ENCODE results near the gene CCDC9B. TPM values are rescaled to one million over a fixed set of nuclear protein-coding genes. Genes with fewer than 3 reads are reported as not detected.

CCDC9B gene
- total RNA-seq, 1 donor from 2014 or later = 58.0 TPM

GRCh38 chr15:40282147-40282868, 58.4 kb downstream of the CCDC9B start:
- peaks cover 17% of the 10 kb centered on the region for H3K27me3 Mint-ChIP-seq (ENCODE audit: low read depth)
- H3K27ac Mint-ChIP-seq (ENCODE audit: unreplicated experiment) = no peak overlapping the region
- DNase-seq (ENCODE audit: low spot score) = no peak
- H3K4me3 Mint-ChIP-seq (ENCODE audit: unreplicated experiment) = peak overlapping the region; percentile 62
- H3K9me3 Mint-ChIP-seq (ENCODE audit: low read depth) = no peaks in the 10 kb centered on the region
- TF ChIP-seq CTCF (IDR thresholded peaks at IDR 0.05) = peak; percentile 77
- no peaks in the 10 kb centered on the region for H3K36me3 Mint-ChIP-seq (ENCODE audit: low read depth)
- H3K4me1 Mint-ChIP-seq (ENCODE audit: low read depth) = peaks cover 10% of the 10 kb centered on the region

- Mint-ChIP-seq H3K27ac (ENCODE audit: unreplicated experiment) (no peak overlapping the region), H3K4me3 (ENCODE audit: unreplicated experiment) (no peak overlapping the region), H3K27me3 (ENCODE audit: low read depth) (peaks cover 17% of the 10 kb centered on the region), H3K9me3 (ENCODE audit: low read depth) (no peaks in the 10 kb centered on the region), H3K36me3 (ENCODE audit: low read depth) (no peaks in the 10 kb centered on the region), H3K4me1 (ENCODE audit: low read depth) (peaks cover 10% of the 10 kb centered on the region)
- no peak for TF ChIP-seq CTCF (IDR thresholded peaks at IDR 0.05)
- no peak for DNase-seq (ENCODE audit: low spot score)
Observed at GRCh38 chr15:40281801-40282146, 59.0 kb downstream of the CCDC9B start.

Other genes with a start within 250 kb of the CCDC9B start
- 15.1 to 40.9 TPM (median 17.9 TPM) in 3 replicates for gene BMF, start 232.1 kb downstream of the CCDC9B start, total RNA-seq
- 6.7 to 9.6 TPM (median 7.4 TPM) in 3 replicates for gene BUB1B, start 179.9 kb downstream of the CCDC9B start, total RNA-seq
- gene PAK6, start 101.9 kb downstream of the CCDC9B start, total RNA-seq = 0.37 to 0.41 TPM in 2 of 3 replicates, not detected in the other
- gene ANKRD63, start 57.9 kb downstream of the CCDC9B start, total RNA-seq = 0.25 to 1.1 TPM in 2 of 3 replicates, not detected in the other
- gene PLCB2, start 33.0 kb downstream of the CCDC9B start, total RNA-seq = 1.4 to 3.4 TPM (median 2.8 TPM) in 3 replicates
- gene INAFM2, start 17.2 kb downstream of the CCDC9B start, total RNA-seq = 68.8 to 128 TPM (median 80.6 TPM) in 3 replicates
- gene PHGR1, start 10.1 kb upstream of the CCDC9B start, total RNA-seq = not detected in 3 replicates
- 1.3 to 2.2 TPM (median 1.4 TPM) in 3 replicates for gene DISP2, start 17.3 kb upstream of the CCDC9B start, total RNA-seq
- gene KNSTRN, start 41.8 kb upstream of the CCDC9B start, total RNA-seq = 20.9 to 28.4 TPM (median 27.9 TPM) in 3 replicates
- gene IVD, start 64.9 kb upstream of the CCDC9B start, total RNA-seq = 42.0 to 58.9 TPM (median 42.5 TPM) in 3 replicates
- gene BAHD1, start 100.0 kb upstream of the CCDC9B start, total RNA-seq = 24.4 to 26.4 TPM (median 24.8 TPM) in 3 replicates
- gene CHST14, start 130.0 kb upstream of the CCDC9B start, total RNA-seq = 45.4 to 46.2 TPM (median 45.7 TPM) in 3 replicates
- gene CCDC32, start 224.1 kb upstream of the CCDC9B start, total RNA-seq = 16.7 to 22.5 TPM (median 21.2 TPM) in 3 replicates
- gene RPUSD2, start 228.4 kb upstream of the CCDC9B start, total RNA-seq = 7.7 to 10.9 TPM (median 10.2 TPM) in 3 replicates